BLaER1 treated with 17β-estradiol and CSF1 and Interleukin-3, amounts not matched to agents 10 nM and 100 nM (cell line): ENCODE measurements around the gene PIK3CA.

Experiments
- H3K27ac ChIP-seq, 11 experiments: shearing (Covaris generic); formaldehyde crosslinking; 2 replicates each; pipeline ENCODE4 v1.8.1; 2022
- H3K27me3 ChIP-seq, 11 experiments: shearing (Covaris generic); formaldehyde crosslinking; 2 replicates each; pipeline ENCODE4 v1.8.1; 2022
- H3K36me3 ChIP-seq, 11 experiments: shearing (Covaris generic); formaldehyde crosslinking; 2 replicates each; pipeline ENCODE4 v1.8.1; 2022
- H3K4me1 ChIP-seq, 10 experiments: shearing (Covaris generic); formaldehyde crosslinking; 2 replicates each; pipeline ENCODE4 v1.8.1; 2022
- H3K4me2 ChIP-seq, 11 experiments: shearing (Covaris generic); formaldehyde crosslinking; 2 replicates each; pipeline ENCODE4 v1.8.1; 2022
- H3K4me3 ChIP-seq, 10 experiments: shearing (Covaris generic); formaldehyde crosslinking; 2 replicates each; pipeline ENCODE4 v1.8.1; 2022
- H3K9ac ChIP-seq, 11 experiments: shearing (Covaris generic); formaldehyde crosslinking; 2 replicates each; pipeline ENCODE4 v1.8.1; 2022
- H3K9me3 ChIP-seq, 11 experiments: shearing (Covaris generic); formaldehyde crosslinking; replicated peaks in 1 of 11; 2 replicates each; pipeline ENCODE4 v1.8.1; 2022
- H4K20me1 ChIP-seq, 11 experiments: shearing (Covaris generic); formaldehyde crosslinking; 2 replicates each; pipeline ENCODE4 v1.8.1; 2022
- Cebpa-rat ChIP-seq, 11 experiments: shearing (Covaris generic); IDR thresholded peaks; 2 replicates each; pipeline ENCODE4 v1.8.1; 2022

Gene PIK3CA

GRCh38 chr3:179133575-179133974, 14.6 kb upstream of the PIK3CA start:
- Histone ChIP-seq H3K36me3 (no peaks in the 10 kb centered on the region), H3K9ac (no peak overlapping the region), H4K20me1 (no peaks in the 10 kb centered on the region), H3K9me3 (peaks cover 0 to 14% (median 0%) of the 10 kb centered on the region in 11 experiments; a peak in 5 of 22 replicates), H3K27me3 (no peaks in the 10 kb centered on the region), H3K4me1 (peaks cover 8 to 26% (median 15%) of the 10 kb centered on the region in 10 experiments; a peak in 19 of 20 replicates), H3K4me2 (peak overlapping the region; percentile 6 to 75 (median 43); a peak in 17 of 22 replicates), H3K27ac (no peak overlapping the region), H3K4me3 (no peak overlapping the region)
- TF ChIP-seq Cebpa-rat (IDR thresholded peaks at IDR 0.05): no peak

- H3K9me3 ChIP-seq: peaks cover 0 to 14% (median 6%) of the 10 kb centered on the region in 11 experiments; a peak in 14 of 22 replicates
- no peaks in the 10 kb centered on the region for H4K20me1 ChIP-seq
- no peaks in the 10 kb centered on the region for H3K36me3 ChIP-seq
- no peak overlapping the region for H3K4me3 ChIP-seq
- H3K4me1 ChIP-seq: peaks cover 8 to 26% (median 15%) of the 10 kb centered on the region in 10 experiments; a peak in 19 of 20 replicates
- H3K4me2 ChIP-seq: no peak overlapping the region
- no peak overlapping the region for H3K27ac ChIP-seq
- no peak for TF ChIP-seq Cebpa-rat (IDR thresholded peaks at IDR 0.05)
- no peaks in the 10 kb centered on the region for H3K27me3 ChIP-seq
- no peak overlapping the region for H3K9ac ChIP-seq
Observed at GRCh38 chr3:179136195-179136594, 12.0 kb upstream of the PIK3CA start.

- no peaks in the 10 kb centered on the region for H3K36me3 ChIP-seq
- H3K27me3 ChIP-seq: no peaks in the 10 kb centered on the region
- H3K27ac ChIP-seq: no peak overlapping the region
- no peak overlapping the region for H3K4me3 ChIP-seq
- H3K9me3 ChIP-seq: peaks cover 0 to 10% (median 6%) of the 10 kb centered on the region in 11 experiments; a peak in 14 of 22 replicates
- peaks cover 0 to 7% (median 7%) of the 10 kb centered on the region in 10 experiments; a peak in 9 of 20 replicates for H3K4me1 ChIP-seq
- no peak for TF ChIP-seq Cebpa-rat (IDR thresholded peaks at IDR 0.05)
- H4K20me1 ChIP-seq: no peaks in the 10 kb centered on the region
- no peak overlapping the region for H3K9ac ChIP-seq
- H3K4me2 ChIP-seq: no peak overlapping the region
Observed at GRCh38 chr3:179141890-179142289, 6.3 kb upstream of the PIK3CA start.

- H3K9ac ChIP-seq: peak overlapping the region; percentile 75 to 100 (median 98)
Observed at GRCh38 chr3:179146911-179147513, 1.1 kb upstream of the PIK3CA start.

GRCh38 chr3:179147514-179147872, 664 bp upstream of the PIK3CA start:
- peak overlapping the region; percentile 75 to 100 (median 98) for H3K9ac ChIP-seq
- H4K20me1 ChIP-seq: peaks cover 13 to 39% (median 30%) of the 10 kb centered on the region in 11 experiments; a peak in 16 of 22 replicates
- H3K4me3 ChIP-seq: peak overlapping the region; percentile 86 to 100 (median 98)
- no peaks in the 10 kb centered on the region for H3K27me3 ChIP-seq
- H3K27ac ChIP-seq: peak overlapping the region; percentile 63 to 100 (median 96)
- H3K36me3 ChIP-seq: peaks cover 0 to 1% (median 0%) of the 10 kb centered on the region in 11 experiments; a peak in 2 of 22 replicates
- no peak for TF ChIP-seq Cebpa-rat (IDR thresholded peaks at IDR 0.05)
- H3K4me2 ChIP-seq: peak overlapping the region; percentile 60 to 90 (median 82)
- peaks cover 12 to 31% (median 28%) of the 10 kb centered on the region in 10 experiments for H3K4me1 ChIP-seq
- peaks cover 0 to 3% (median 0%) of the 10 kb centered on the region in 11 experiments; a peak in 2 of 22 replicates for H3K9me3 ChIP-seq

More at GRCh38 chr3:179146911-179147513, 1.1 kb upstream of the PIK3CA start:
- peak overlapping the region; percentile 60 to 90 (median 82) for H3K4me2 ChIP-seq
- H3K9me3 ChIP-seq: no peaks in the 10 kb centered on the region
- H3K4me3 ChIP-seq: peak overlapping the region; percentile 86 to 100 (median 98)
- H3K4me1 ChIP-seq: peaks cover 12 to 31% (median 28%) of the 10 kb centered on the region in 10 experiments
- peaks cover 12 to 35% (median 25%) of the 10 kb centered on the region in 11 experiments; a peak in 16 of 22 replicates for H4K20me1 ChIP-seq
- TF ChIP-seq Cebpa-rat (IDR thresholded peaks at IDR 0.05): no peak
- H3K27me3 ChIP-seq: no peaks in the 10 kb centered on the region
- H3K27ac ChIP-seq: peak overlapping the region; percentile 63 to 100 (median 96); a peak in 21 of 22 replicates
- no peaks in the 10 kb centered on the region for H3K36me3 ChIP-seq

- peak overlapping the region; percentile 77 to 98 (median 90) for H3K4me2 ChIP-seq
- H3K27ac ChIP-seq: peak overlapping the region; percentile 92 to 100 (median 98)
- peaks cover 13 to 43% (median 34%) of the 10 kb centered on the region in 11 experiments; a peak in 16 of 22 replicates for H4K20me1 ChIP-seq
- H3K27me3 ChIP-seq: no peaks in the 10 kb centered on the region
- H3K4me3 ChIP-seq: peak overlapping the region; percentile 86 to 100 (median 98)
- peaks cover 0 to 5% (median 0%) of the 10 kb centered on the region in 11 experiments; a peak in 5 of 22 replicates for H3K36me3 ChIP-seq
- H3K4me1 ChIP-seq: peaks cover 12 to 31% (median 28%) of the 10 kb centered on the region in 10 experiments
- H3K9me3 ChIP-seq: peaks cover 0 to 16% (median 2%) of the 10 kb centered on the region in 11 experiments; a peak in 12 of 22 replicates
- no peak for TF ChIP-seq Cebpa-rat (IDR thresholded peaks at IDR 0.05)
- H3K9ac ChIP-seq: peak overlapping the region; percentile 91 to 100 (median 98)
Observed at GRCh38 chr3:179148616-179149405, 654 bp downstream of the PIK3CA start.

- Histone ChIP-seq H3K27ac (peak overlapping the region; percentile 92 to 100 (median 98)), H3K4me2 (peak overlapping the region; percentile 77 to 98 (median 90)), H3K9ac (peak overlapping the region; percentile 91 to 100 (median 98))
Observed at GRCh38 chr3:179149406-179149867, 1.3 kb downstream of the PIK3CA start.

GRCh38 chr3:179149951-179150350, 1.8 kb downstream of the PIK3CA start:
- peaks cover 12 to 31% (median 28%) of the 10 kb centered on the region in 10 experiments for H3K4me1 ChIP-seq
- TF ChIP-seq Cebpa-rat (IDR thresholded peaks at IDR 0.05): no peak
- peaks cover 5 to 27% (median 9%) of the 10 kb centered on the region in 11 experiments; a peak in 20 of 22 replicates for H3K9me3 ChIP-seq
- H3K9ac ChIP-seq: peak overlapping the region; percentile 91 to 100 (median 98); a peak in 21 of 22 replicates
- H3K27ac ChIP-seq: peak overlapping the region in 10 of 11 experiments; percentile 92 to 100 (median 98); a peak in 18 of 22 replicates
- H3K27me3 ChIP-seq: no peaks in the 10 kb centered on the region
- H3K36me3 ChIP-seq: peaks cover 0 to 12% (median 5%) of the 10 kb centered on the region in 11 experiments; a peak in 15 of 22 replicates
- H4K20me1 ChIP-seq: peaks cover 16 to 55% (median 38%) of the 10 kb centered on the region in 11 experiments; a peak in 16 of 22 replicates
- peak overlapping the region; percentile 86 to 100 (median 98) for H3K4me3 ChIP-seq
- H3K4me2 ChIP-seq: peak overlapping the region; percentile 77 to 98 (median 90)

More at GRCh38 chr3:179149406-179149867, 1.3 kb downstream of the PIK3CA start:
- no peak for TF ChIP-seq Cebpa-rat (IDR thresholded peaks at IDR 0.05)
- Histone ChIP-seq H3K9me3 (peaks cover 5 to 22% (median 8%) of the 10 kb centered on the region in 11 experiments; a peak in 20 of 22 replicates), H3K4me3 (peak overlapping the region; percentile 86 to 100 (median 98)), H4K20me1 (peaks cover 16 to 50% (median 38%) of the 10 kb centered on the region in 11 experiments; a peak in 16 of 22 replicates), H3K36me3 (peaks cover 0 to 11% (median 5%) of the 10 kb centered on the region in 11 experiments; a peak in 15 of 22 replicates), H3K4me1 (peaks cover 12 to 31% (median 28%) of the 10 kb centered on the region in 10 experiments), H3K27me3 (no peaks in the 10 kb centered on the region)
